ENCODE data around the gene TIFAB.

GRCh38 chr5:135430135-135430437 lies 22.1 kb downstream of the TIFAB start:
- no peak for TF ChIP-seq JUNB (IDR thresholded peaks at IDR 0.05)
- TF ChIP-seq HDAC2 (IDR thresholded peaks at IDR 0.05), result no peak
- TF ChIP-seq CTCF (IDR thresholded peaks at IDR 0.05), result no peak
- no peak for TF ChIP-seq EP300 (IDR thresholded peaks at IDR 0.05)
- TF ChIP-seq POLR2A (IDR thresholded peaks at IDR 0.05; ENCODE audit: low read length), result no peak
- TF ChIP-seq KDM1A (IDR thresholded peaks at IDR 0.05; ENCODE audit: low read depth), result no peak
- no peak for TF ChIP-seq PBX3 (IDR thresholded peaks at IDR 0.05)
- no peak for TF ChIP-seq CHD2 (IDR thresholded peaks at IDR 0.05; ENCODE audit: low read length, partially characterized antibody)
- TF ChIP-seq NFE2L2 (conservative IDR thresholded peaks at IDR 0.05; ENCODE audit: low read length), result no peak
- TF ChIP-seq USF2 (IDR thresholded peaks at IDR 0.05), result no peak
- no peak for TF ChIP-seq RFX5 (IDR thresholded peaks at IDR 0.05)
- TF ChIP-seq MYC (IDR thresholded peaks at IDR 0.05; ENCODE audit: borderline replicate concordance, low read length), result no peak
